Gastroesophageal sphincter (tissue), 4 donors: ENCODE data around the gene FKBP1B. TPM values are rescaled to one million over a fixed set of nuclear protein-coding genes. Genes with fewer than 3 reads are reported as not detected.

Experiments used
- ATAC-seq: fragments of 150-250 bp; one replicate; pipeline ENCODE4 v1.9.1; 2016; ENCODE audit warnings: mild to moderate bottlenecking, moderate library complexity
- H3K27ac ChIP-seq, 4 donors: fragments of 200-600 bp; sonication (generic) in 3 of 4; 1 replicate in 3 of 4; 2 replicates in 1 of 4; pipeline ENCODE4 v1.5.1; 2016 to 2019
- H3K27me3 ChIP-seq: fragments of 200-600 bp; sonication (generic); one replicate; pipeline ENCODE4 v1.5.1; 2019
- H3K36me3 ChIP-seq, 2 donors: fragments of 200-600 bp; sonication (generic); one replicate each; pipeline ENCODE4 v1.5.1; 2019; ENCODE audit warnings: control low read depth in 1 of 2
- H3K4me1 ChIP-seq, 3 donors: fragments of 200-600 bp; sonication (generic); 1 replicate in 2 of 3; 2 replicates in 1 of 3; pipeline ENCODE4 v1.5.1; 2016 to 2019; ENCODE audit warnings: control low read depth in 2 of 3
- H3K4me3 ChIP-seq, 2 donors: fragments of 200-600 bp; sonication (generic); one replicate each; pipeline ENCODE4 v1.5.1; 2019; ENCODE audit warnings: mild to moderate bottlenecking in 1 of 2, moderate library complexity in 1 of 2
- H3K9me3 ChIP-seq, 3 donors: fragments of 200-600 bp; sonication (generic); one replicate each; pipeline ENCODE4 v1.5.1; 2017 to 2019; ENCODE audit warnings: control low read depth in 2 of 3
- CTCF ChIP-seq, 4 experiments: fragments of 200-600 bp in 2 of 4; fragments of 450-650 bp in 2 of 4; sonication (generic) in 1 of 4; IDR thresholded peaks; one replicate each; pipeline ENCODE4 v1.5.1; 2017 to 2019; ENCODE audit warnings: antibody characterized with exemption in 4 of 4, mild to moderate bottlenecking in 2 of 4, moderate library complexity in 2 of 4
- EP300 ChIP-seq: sonication (generic); formaldehyde crosslinking; IDR thresholded peaks from one replicate; pipeline ENCODE4 v1.6.1; 2017; ENCODE audit warnings: antibody characterized with exemption, mild to moderate bottlenecking
- POLR2A ChIP-seq, 2 donors: fragments of 450-650 bp; IDR thresholded peaks; one replicate each; pipeline ENCODE4 v1.6.1; 2017; ENCODE audit warnings: antibody characterized with exemption in 2 of 2, mild to moderate bottlenecking in 2 of 2, moderate library complexity in 1 of 2
- POLR2AphosphoS5 ChIP-seq: sonication (generic); formaldehyde crosslinking; IDR thresholded peaks from one replicate; pipeline ENCODE4 v1.6.1; 2017; ENCODE audit warnings: antibody characterized with exemption
- WGBS, 2 donors: methylation state at CpG; one replicate each; pipeline ENCODE4 v1.1.5; 2018; ENCODE audit warnings: low coverage in 1 of 2; 5-methylcytosine and 5-hydroxymethylcytosine counted together
- total RNA-seq, 4 donors: library from RNA; depleted of rRNA; stranded (reverse); fragments of >200 nt; gene quantifications; one replicate each; pipeline ENCODE4 v1.1.0, GENCODE V29; 2016

FKBP1B gene
- total RNA-seq, 4 donors from 2014 or later = 2.3 to 8.6 (median 5.5) TPM

GRCh38 chr2:24019729-24020128 lies 29.8 kb upstream of the FKBP1B start:
- WGBS, 2 donors = no CpG with 5 or more reads among the region's 5 CpGs
- TF ChIP-seq CTCF (IDR thresholded peaks at IDR 0.05) = no peak
- no peak for TF ChIP-seq POLR2A (IDR thresholded peaks at IDR 0.05)
- no peak for TF ChIP-seq EP300
- no peak for TF ChIP-seq POLR2AphosphoS5
- peaks cover 0 to 32% of the 10 kb centered on the region in 2 donors for H3K36me3 ChIP-seq

DNA sequence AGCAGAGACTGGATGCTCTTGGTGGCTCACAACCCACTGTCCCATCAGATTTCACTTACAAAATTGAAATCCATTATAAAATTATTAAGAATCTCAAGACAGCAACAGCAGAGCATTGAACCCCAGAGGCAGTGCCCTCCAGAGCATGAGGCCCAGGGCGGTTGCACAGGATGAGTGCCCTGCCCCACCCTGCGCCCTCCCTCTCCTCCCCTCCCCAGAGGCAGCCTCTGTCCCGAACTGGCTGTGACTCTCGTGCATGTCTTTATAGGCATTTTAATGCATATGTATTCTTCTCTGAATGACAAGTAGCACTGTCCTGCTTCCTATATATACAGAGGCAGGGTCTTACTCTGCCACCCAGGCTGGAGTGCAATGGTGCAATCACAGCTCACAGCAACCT lies 29.3 kb upstream of the FKBP1B start:
- no peak overlapping the region for H3K4me3 ChIP-seq
- no peak for ATAC-seq
- WGBS, 2 donors = 80% methylated on average over 3 of the region's 4 CpGs; no CpG with 5 or more reads in 1 of the 2 donors
- H3K27me3 ChIP-seq = no peaks in the 10 kb centered on the region
- H3K9me3 ChIP-seq = no peaks in the 10 kb centered on the region
- peaks cover 0 to 38% of the 10 kb centered on the region in 2 donors for H3K36me3 ChIP-seq
- TF ChIP-seq CTCF (IDR thresholded peaks at IDR 0.05) = no peak
- no peak for TF ChIP-seq POLR2AphosphoS5
- no peak for TF ChIP-seq POLR2A (IDR thresholded peaks at IDR 0.05)
- TF ChIP-seq EP300 = no peak
- H3K4me1 ChIP-seq = no peaks in the 10 kb centered on the region
- no peak overlapping the region for H3K27ac ChIP-seq

More at GRCh38 chr2:24019729-24020128, 29.8 kb upstream of the FKBP1B start:
- no peak overlapping the region for H3K27ac ChIP-seq
- no peak overlapping the region for H3K4me3 ChIP-seq
- no peaks in the 10 kb centered on the region for H3K4me1 ChIP-seq
- no peaks in the 10 kb centered on the region for H3K27me3 ChIP-seq
- no peaks in the 10 kb centered on the region for H3K9me3 ChIP-seq
- no peak for ATAC-seq

GRCh38 chr2:24021122-24021998 lies 28.2 kb upstream of the FKBP1B start:
- ATAC-seq = peak; percentile 17
- Histone ChIP-seq H3K4me1 (no peaks in the 10 kb centered on the region), H3K9me3 (no peaks in the 10 kb centered on the region), H3K27me3 (no peaks in the 10 kb centered on the region), H3K4me3 (no peak overlapping the region), H3K36me3 (peaks cover 0 to 49% of the 10 kb centered on the region in 2 donors), H3K27ac (no peak overlapping the region)
- WGBS, 2 donors = 67% methylated on average over 3 of the region's 19 CpGs; no CpG with 5 or more reads in 1 of the 2 donors
- no peak for TF ChIP-seq POLR2A (IDR thresholded peaks at IDR 0.05)
- TF ChIP-seq CTCF (IDR thresholded peaks at IDR 0.05) = peak in 1 of 4 experiments; percentile 27

GRCh38 chr2:24022324-24022974 lies 27.1 kb upstream of the FKBP1B start:
- H3K4me3 ChIP-seq = no peak overlapping the region
- TF ChIP-seq EP300 (no peak), POLR2AphosphoS5 (no peak), POLR2A (IDR thresholded peaks at IDR 0.05) (no peak), CTCF (IDR thresholded peaks at IDR 0.05) (no peak)
- H3K36me3 ChIP-seq = peaks cover 0 to 60% of the 10 kb centered on the region in 2 donors
- no peaks in the 10 kb centered on the region for H3K9me3 ChIP-seq
- no peaks in the 10 kb centered on the region for H3K4me1 ChIP-seq
- no peak overlapping the region for H3K27ac ChIP-seq
- H3K27me3 ChIP-seq = no peaks in the 10 kb centered on the region
- ATAC-seq = no peak
- WGBS, 2 donors = 94 to 95% methylated on average over 3 to 11 of the region's 14 CpGs
